BJ (cell line): ENCODE data around the gene S100A7A. TPM values are rescaled to one million over a fixed set of nuclear protein-coding genes. Genes with fewer than 3 reads are reported as not detected.

ENCODE experiments used
- CTCF ChIA-PET: fragments of 350-600 bp; formaldehyde crosslinking; extraction: SDS; loops from one replicate; lab custom pipeline; 2021; ENCODE audit warnings: antibody characterized with exemption, inconsistent platforms; lab: Yijun Ruan, JAX
- POLR2A ChIA-PET: fragments of 300-600 bp; sonication (Branson Sonifier 250); formaldehyde crosslinking; extraction: SDS; loops from one replicate; lab custom pipeline; 2021; ENCODE audit warnings: antibody characterized with exemption; lab: Charles Lee
- DNase-seq: peaks from one replicate; pipeline ENCODE4 v3.0.0-alpha.2; 2011; ENCODE audit warnings: low read depth
- H3K27me3 ChIP-seq: 2 replicates; pipeline ENCODE4 v1.6.0; 2011; ENCODE audit warnings: low read length; ENCODE audit not compliant: control insufficient read depth, insufficient read depth
- H3K36me3 ChIP-seq: 2 replicates; pipeline ENCODE4 v1.5.1; 2011; ENCODE audit warnings: low read length; ENCODE audit not compliant: control insufficient read depth, insufficient read depth
- H3K4me3 ChIP-seq: 2 replicates; pipeline ENCODE4 v1.5.1; 2011; ENCODE audit warnings: low read depth, mild to moderate bottlenecking, control low read depth, low read length
- polyA plus RNA-seq: library from polyadenylated mRNA; depleted of rRNA; stranded (reverse); fragments of >200 nt; gene quantifications from 2 replicates; pipeline ENCODE4 v1.2.3, GENCODE V29; 2011
- TF ChIP-seq, protein P1 (sequence below): IDR thresholded peaks from 2 replicates; pipeline ENCODE4 v1.5.1; 2011; ENCODE audit warnings: low read depth, mild to moderate bottlenecking, control low read depth, inconsistent platforms, low read length, moderate library complexity; ENCODE audit not compliant: insufficient read depth

The S100A7A gene
- polyA plus RNA-seq, 1 experiment: not detected

DNA sequence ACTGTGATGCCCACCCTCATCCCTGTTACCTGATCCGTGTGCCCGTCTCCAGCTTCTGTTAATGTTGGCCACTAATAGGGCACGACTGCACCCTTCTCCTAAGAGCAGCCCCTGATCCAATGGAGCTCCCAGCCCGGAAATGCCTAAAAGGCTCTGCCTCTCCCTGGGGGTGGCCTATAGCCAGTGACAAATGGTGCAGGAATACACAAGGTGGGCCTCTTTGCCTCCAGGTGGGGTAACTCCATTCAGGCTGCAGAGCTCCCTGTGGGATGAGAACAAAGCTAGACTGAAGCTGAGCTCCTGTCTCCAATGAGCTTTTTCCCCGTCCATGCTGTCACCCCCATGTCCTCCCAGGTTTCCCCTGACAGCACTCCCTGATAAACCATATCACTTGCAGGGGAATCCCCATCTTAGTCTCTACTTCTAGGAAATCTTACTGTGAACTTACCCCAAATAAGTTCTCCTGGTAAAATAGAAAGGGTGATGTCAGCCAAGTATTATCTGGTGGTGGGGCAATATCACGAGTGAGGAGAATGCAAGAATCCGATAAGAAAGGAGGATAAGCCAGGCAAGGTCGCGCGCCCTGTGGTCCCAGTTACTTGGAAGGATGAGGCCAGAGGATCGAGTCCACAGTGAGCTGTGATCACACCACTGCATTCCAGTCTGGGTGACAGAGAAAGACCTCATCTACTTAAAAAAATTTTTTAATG lies 18.6 kb downstream of the S100A7A start:
- Histone ChIP-seq H3K36me3 (no peaks in the 10 kb centered on the region), H3K4me3 (no peak overlapping the region), H3K27me3 (peaks cover 2% of the 10 kb centered on the region; the same call in 1 of the 2 replicates)
- ChIA-PET POLR2A (no interaction called here), CTCF (interaction anchor here (0.7 to 1.0 kb wide), 2 partner anchors 8 to 29 kb away, joined by 3 read pairs; no protein-coding TSS in a partner anchor)
- TF ChIP-seq, protein P1, sequence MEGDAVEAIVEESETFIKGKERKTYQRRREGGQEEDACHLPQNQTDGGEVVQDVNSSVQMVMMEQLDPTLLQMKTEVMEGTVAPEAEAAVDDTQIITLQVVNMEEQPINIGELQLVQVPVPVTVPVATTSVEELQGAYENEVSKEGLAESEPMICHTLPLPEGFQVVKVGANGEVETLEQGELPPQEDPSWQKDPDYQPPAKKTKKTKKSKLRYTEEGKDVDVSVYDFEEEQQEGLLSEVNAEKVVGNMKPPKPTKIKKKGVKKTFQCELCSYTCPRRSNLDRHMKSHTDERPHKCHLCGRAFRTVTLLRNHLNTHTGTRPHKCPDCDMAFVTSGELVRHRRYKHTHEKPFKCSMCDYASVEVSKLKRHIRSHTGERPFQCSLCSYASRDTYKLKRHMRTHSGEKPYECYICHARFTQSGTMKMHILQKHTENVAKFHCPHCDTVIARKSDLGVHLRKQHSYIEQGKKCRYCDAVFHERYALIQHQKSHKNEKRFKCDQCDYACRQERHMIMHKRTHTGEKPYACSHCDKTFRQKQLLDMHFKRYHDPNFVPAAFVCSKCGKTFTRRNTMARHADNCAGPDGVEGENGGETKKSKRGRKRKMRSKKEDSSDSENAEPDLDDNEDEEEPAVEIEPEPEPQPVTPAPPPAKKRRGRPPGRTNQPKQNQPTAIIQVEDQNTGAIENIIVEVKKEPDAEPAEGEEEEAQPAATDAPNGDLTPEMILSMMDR: no peak
- no peak for DNase-seq

DNA sequence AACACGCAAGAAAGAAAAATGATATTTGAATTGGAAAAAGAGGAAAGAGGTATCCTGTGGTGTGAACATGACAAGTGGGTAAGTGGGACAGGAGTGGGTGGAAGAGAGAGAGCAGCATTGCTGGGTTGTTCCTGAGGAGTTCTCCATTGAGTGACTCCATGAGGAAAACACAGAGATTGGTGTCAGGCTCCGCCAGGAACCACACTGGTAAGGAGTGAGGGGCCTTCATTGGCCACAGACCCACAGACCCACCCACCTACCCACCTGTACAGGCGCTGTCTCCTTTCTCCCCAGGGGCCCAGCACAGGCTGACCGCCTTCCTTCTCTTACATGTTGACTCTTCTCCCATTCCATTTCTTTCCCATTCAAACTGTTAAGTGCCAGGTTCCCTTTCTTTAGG lies 20.9 kb downstream of the S100A7A start:
- TF ChIP-seq, protein P1: no peak
- ChIA-PET POLR2A (no interaction called here), CTCF (no interaction called here)
- H3K4me3 ChIP-seq: no peak overlapping the region
- no peaks in the 10 kb centered on the region for H3K36me3 ChIP-seq
- no peak for DNase-seq
- peaks cover 2% of the 10 kb centered on the region; the same call in 1 of the 2 replicates for H3K27me3 ChIP-seq

DNA sequence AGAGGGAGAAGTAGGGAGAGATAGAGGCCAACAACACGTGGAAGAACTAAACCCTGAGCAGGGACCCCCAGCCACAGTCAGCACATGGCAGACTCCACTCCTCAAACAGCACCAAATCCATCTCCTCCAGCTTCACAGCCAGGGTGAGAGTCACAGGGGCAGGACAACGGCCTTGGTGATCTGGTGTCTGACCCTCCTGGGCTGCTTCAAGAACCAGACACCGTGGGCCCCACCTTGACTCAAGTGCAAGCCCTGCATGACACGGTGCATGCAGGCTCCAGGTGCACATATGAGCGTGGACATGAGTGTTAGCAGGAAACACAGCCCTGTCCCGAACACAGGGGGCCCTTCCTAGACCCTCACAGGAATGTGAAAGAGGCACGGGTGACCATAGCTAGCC lies 22.3 kb downstream of the S100A7A start:
- POLR2A ChIA-PET: no interaction called here
- TF ChIP-seq, protein P1: no peak
- no peaks in the 10 kb centered on the region for H3K36me3 ChIP-seq
- no peak overlapping the region for H3K4me3 ChIP-seq
- DNase-seq: no peak
- CTCF ChIA-PET: interaction anchor here (1.1 kb wide), 1 partner anchor 10 kb away, joined by 3 read pairs; no protein-coding TSS in a partner anchor
- H3K27me3 ChIP-seq: peaks cover 2% of the 10 kb centered on the region; the same call in 1 of the 2 replicates

DNA sequence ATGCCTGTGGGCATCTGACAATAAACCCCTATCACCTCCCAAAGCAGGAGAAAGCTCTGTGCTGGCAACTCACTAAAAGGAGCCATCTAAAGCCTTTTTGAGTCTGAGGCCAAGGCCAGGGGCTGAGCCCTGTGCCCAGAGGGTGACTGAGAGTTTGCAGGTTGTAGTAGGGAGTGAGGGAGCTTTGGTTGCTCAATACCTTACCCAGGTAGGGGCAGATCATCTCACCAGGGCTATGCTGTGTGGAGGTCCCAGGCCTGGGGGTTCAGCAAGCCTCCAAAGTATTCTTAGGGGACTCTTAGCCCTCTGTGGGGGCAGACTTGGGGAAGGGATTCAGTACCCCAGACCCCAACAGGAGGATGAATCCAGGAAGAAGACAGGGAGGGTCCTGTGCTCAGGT lies 23.0 kb downstream of the S100A7A start:
- CTCF ChIA-PET: no interaction called here
- POLR2A ChIA-PET: no interaction called here
- DNase-seq: no peak
- Histone ChIP-seq H3K27me3 (peaks cover 2% of the 10 kb centered on the region; the same call in 1 of the 2 replicates), H3K36me3 (no peaks in the 10 kb centered on the region), H3K4me3 (no peak overlapping the region)
- TF ChIP-seq, protein P1: no peak

DNA sequence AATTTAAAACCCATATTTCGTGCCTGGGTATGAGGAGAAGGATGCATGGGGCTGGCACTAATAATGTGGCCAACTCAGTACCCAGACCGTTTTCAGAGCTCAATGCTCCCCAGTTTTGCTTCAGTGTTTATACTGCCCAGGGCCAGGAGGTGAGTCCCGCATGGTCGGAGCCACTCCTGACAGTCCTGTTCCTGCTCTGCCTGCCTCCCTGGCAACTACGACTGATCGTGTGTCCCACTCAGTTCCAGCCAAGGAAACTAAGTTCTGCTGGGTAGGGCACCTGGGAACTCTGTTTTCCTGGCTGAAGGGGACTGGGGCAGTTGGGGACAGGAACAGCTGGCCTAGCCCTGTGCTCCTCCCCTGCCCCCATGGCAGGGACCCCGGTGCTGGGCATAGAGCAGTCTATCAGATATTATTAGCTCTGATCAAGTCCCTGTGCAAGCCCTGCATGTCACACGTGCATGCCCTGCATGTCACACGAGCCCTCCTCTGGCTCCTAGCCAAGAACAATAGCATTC lies 25.0 kb downstream of the S100A7A start:
- ChIA-PET CTCF (interaction anchor here (0.6 kb wide), 1 partner anchor 70 kb away, joined by 3 read pairs; no protein-coding TSS in a partner anchor), POLR2A (no interaction called here)
- Histone ChIP-seq H3K4me3 (no peak overlapping the region), H3K36me3 (no peaks in the 10 kb centered on the region), H3K27me3 (peaks cover 5% of the 10 kb centered on the region; the same call in 1 of the 2 replicates)
- TF ChIP-seq, protein P1: no peak
- no peak for DNase-seq
